OCI-LY7 (cell line): ENCODE measurements around the gene FALEC.

Experiments used
- CTCF ChIP-seq: fragments of 200-600 bp; sonication (generic); conservative IDR thresholded peaks from 2 replicates; pipeline ENCODE4 v1.5.1; 2014; ENCODE audit warnings: mild to moderate bottlenecking, antibody characterized with exemption, low read length, moderate library complexity, mixed read lengths
- EZH2phosphoT487 ChIP-seq: fragments of 200-600 bp; sonication (generic); IDR thresholded peaks from 2 replicates; pipeline ENCODE4 v1.6.1; 2018; ENCODE audit warnings: low read depth, borderline replicate concordance, mild to moderate bottlenecking, mixed run types, antibody characterized with exemption, low read length, moderate library complexity, mixed read lengths

GRCh38 chr1:150484431-150484830 lies 31.1 kb upstream of the FALEC start:
- TF ChIP-seq CTCF: no peak
- no peak for TF ChIP-seq EZH2phosphoT487
